ENCODE data around the gene OR2G6.
"Not testable (repeated sequence)": the region's sequence is repeated elsewhere in the genome, so short reads cannot be mapped to it uniquely, and the experiment has no call there.

OR2G6 gene

GRCh38 chr1:248574657-248575056 lies 66.8 kb downstream of the OR2G6 start, which contains the start of gene OR2T34:
Gene OR2T34 (minus strand): TSS chr1:248574757. CDS start chr1:248574757, 0 bp downstream.
- DNase-seq (ENCODE audit: low read depth): not testable (repeated sequence)

DNA sequence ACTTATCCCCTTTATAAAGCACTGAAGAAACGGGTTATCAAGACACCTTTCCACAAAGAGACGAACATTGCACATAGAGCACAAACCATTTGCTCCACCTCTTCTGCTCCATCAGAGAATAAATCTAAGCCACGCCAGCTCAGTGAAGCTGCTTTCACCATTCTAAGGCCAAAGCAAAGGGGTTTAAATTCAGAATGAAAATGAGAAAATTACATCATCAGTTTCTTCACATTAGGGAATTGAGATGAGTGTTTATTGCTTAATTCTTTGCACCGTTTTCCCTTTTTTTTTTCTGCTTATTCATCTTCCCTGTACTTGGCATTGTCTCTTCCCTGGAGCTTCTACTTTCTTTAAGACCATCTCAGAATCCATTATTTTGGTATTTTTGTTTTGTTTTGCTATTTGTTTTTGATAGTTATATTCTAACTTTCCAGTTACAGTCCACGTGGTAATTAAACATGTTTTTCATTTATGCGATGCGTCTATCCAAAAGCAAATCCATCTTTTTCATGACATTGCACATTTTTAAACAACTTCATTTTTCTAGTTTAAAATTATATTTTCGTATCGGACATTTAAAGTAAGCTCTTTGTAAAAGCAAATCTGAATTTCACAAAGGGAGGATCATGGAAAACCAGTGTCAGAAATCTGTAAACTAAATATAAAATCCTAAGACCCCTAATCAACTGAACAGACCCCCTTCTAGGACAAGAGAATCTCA lies 68.5 kb downstream of the OR2G6 start:
- no peak for DNase-seq (ENCODE audit: low read depth)
